SK-N-SH (cell line): Measurements from ENCODE around the gene AGBL4. TPM values are rescaled to one million over a fixed set of nuclear protein-coding genes. Genes with fewer than 3 reads are reported as not detected.

Experiments
- CTCF ChIA-PET: fragments of 300-600, 350-600 bp; formaldehyde crosslinking; extraction: SDS; loops from one replicate; lab custom pipeline; 2021; lab: Yijun Ruan, JAX
- POLR2A ChIA-PET: fragments of 350-600 bp; sonication (Branson Sonifier 250); formaldehyde crosslinking; extraction: SDS; loops from one replicate; lab custom pipeline; 2020; ENCODE audit warnings: antibody characterized with exemption, inconsistent platforms; lab: Yijun Ruan, JAX
- DNase-seq: peaks from one replicate; pipeline ENCODE4 v3.0.0; 2012
- H2AFZ ChIP-seq: fragments of 200-600 bp; sonication (generic); 2 replicates; pipeline ENCODE4 v1.8.1; 2016; ENCODE audit warnings: antibody characterized with exemption, mild to moderate bottlenecking, low read depth
- H3F3A ChIP-seq: fragments of 200-600 bp; sonication (generic); replicated peaks from 2 replicates; pipeline ENCODE3; 2016; ENCODE audit warnings: antibody characterized with exemption, mild to moderate bottlenecking; ENCODE audit not compliant: insufficient read depth
- H3K27ac ChIP-seq, 2 experiments: fragments of 200-500 bp in 1 of 2; fragments of 200-600 bp in 1 of 2; sonication (Bioruptor generic) in 1 of 2; sonication (generic), shearing (Covaris generic) in 1 of 2; 2 replicates each; pipeline versions ENCODE4 v1.5.1 to v1.6.1; 2014 to 2016; ENCODE audit warnings: low read depth in 2 of 2, inconsistent platforms in 1 of 2, low read length in 1 of 2, mild to moderate bottlenecking in 1 of 2, mixed read lengths in 1 of 2
- H3K27me3 ChIP-seq: fragments of 200-600 bp; sonication (generic), shearing (Covaris generic); 2 replicates; pipeline ENCODE4 v1.6.1; 2016; ENCODE audit warnings: mixed run types; ENCODE audit not compliant: insufficient read depth
- H3K36me3 ChIP-seq, 2 experiments: fragments of 200-500 bp in 1 of 2; fragments of 200-600 bp in 1 of 2; sonication (Bioruptor generic) in 1 of 2; sonication (generic) in 1 of 2; replicated peaks in 1 of 2; 2 replicates each; pipeline versions ENCODE3 to v1.5.1; 2014 to 2016; ENCODE audit warnings: low read length in 1 of 2, mild to moderate bottlenecking in 1 of 2; ENCODE audit not compliant: insufficient read depth in 2 of 2, control insufficient read depth in 1 of 2
- H3K4me1 ChIP-seq, 2 experiments: fragments of 200-500 bp in 1 of 2; fragments of 200-600 bp in 1 of 2; sonication (Bioruptor generic) in 1 of 2; sonication (generic), shearing (Covaris generic) in 1 of 2; 2 replicates each; pipeline versions ENCODE4 v1.5.1 to v1.6.1; 2014 to 2016; ENCODE audit warnings: low read depth in 1 of 2, low read length in 1 of 2, mixed run types in 1 of 2; ENCODE audit not compliant: insufficient read depth in 2 of 2, control insufficient read depth in 1 of 2
- H3K4me2 ChIP-seq: fragments of 200-600 bp; sonication (generic), shearing (Covaris generic); 2 replicates; pipeline ENCODE4 v1.6.1; 2017; ENCODE audit warnings: mixed run types
- H3K4me3 ChIP-seq, 2 experiments: fragments of 200-500 bp in 1 of 2; fragments of 200-600 bp in 1 of 2; sonication (Bioruptor generic) in 1 of 2; sonication (generic), shearing (Covaris generic) in 1 of 2; 2 replicates each; pipeline versions ENCODE4 v1.5.1 to v1.8.1; 2014 to 2016; ENCODE audit warnings: low read depth in 2 of 2, inconsistent platforms in 1 of 2, low read length in 1 of 2, mild to moderate bottlenecking in 1 of 2, mixed read lengths in 1 of 2, moderate library complexity in 1 of 2
- H3K79me2 ChIP-seq: fragments of 200-600 bp; sonication (generic); 2 replicates; pipeline ENCODE4 v1.8.1; 2017; ENCODE audit warnings: mild to moderate bottlenecking; ENCODE audit not compliant: insufficient read depth
- H3K9ac ChIP-seq: fragments of 200-600 bp; sonication (generic); 2 replicates; pipeline ENCODE4 v1.6.1; 2017; ENCODE audit warnings: mixed run types
- H3K9me2 ChIP-seq: fragments of 200-600 bp; sonication (generic); 2 replicates; pipeline ENCODE4 v1.6.1; 2017; ENCODE audit warnings: mixed run types
- H3K9me3 ChIP-seq: fragments of 200-600 bp; sonication (generic); 2 replicates; pipeline ENCODE4 v1.6.1; 2017; ENCODE audit warnings: mixed run types, mild to moderate bottlenecking, moderate library complexity
- H4K20me1 ChIP-seq: fragments of 200-600 bp; sonication (generic); 2 replicates; pipeline ENCODE4 v1.6.1; 2017; ENCODE audit warnings: mild to moderate bottlenecking, mixed run types; ENCODE audit not compliant: insufficient read depth
- CHD2 ChIP-seq: fragments of 150-350 bp; IDR thresholded peaks from 2 replicates; pipeline ENCODE4 v1.6.1; 2018; ENCODE audit warnings: low read length; ENCODE audit not compliant: partially characterized antibody
- ELF1 ChIP-seq: IDR thresholded peaks from 2 replicates; pipeline ENCODE4 v1.4.0; 2012
- EZH2phosphoT487 ChIP-seq: fragments of 200-600 bp; sonication (generic); IDR thresholded peaks from 2 replicates; pipeline ENCODE4 v1.6.1; 2017; ENCODE audit warnings: low read depth, mixed run types, mild to moderate bottlenecking, antibody characterized with exemption, moderate library complexity, borderline replicate concordance
- GABPA ChIP-seq: IDR thresholded peaks from 2 replicates; pipeline ENCODE4 v1.4.0; 2012; ENCODE audit warnings: low read depth, mild to moderate bottlenecking
- GATA2 ChIP-seq: sonication (generic); formaldehyde crosslinking; IDR thresholded peaks from 2 replicates; pipeline ENCODE4 v1.5.0; 2020; ENCODE audit warnings: mild to moderate bottlenecking, missing genetic modification reagents
- JUND ChIP-seq: IDR thresholded peaks from 2 replicates; pipeline ENCODE4 v1.4.0; 2012
- NFIC ChIP-seq: IDR thresholded peaks from 2 replicates; pipeline ENCODE4 v1.4.0; 2012; ENCODE audit warnings: borderline replicate concordance
- NRF1 ChIP-seq: IDR thresholded peaks from 2 replicates; pipeline ENCODE4 v1.6.1; 2012; ENCODE audit warnings: low read depth, mild to moderate bottlenecking, low read length
- POLR2AphosphoS5 ChIP-seq: IDR thresholded peaks from 2 replicates; pipeline ENCODE4 v1.6.1; 2012; ENCODE audit warnings: low read depth, low read length
- RAD21 ChIP-seq: IDR thresholded peaks from 2 replicates; pipeline ENCODE4 v1.6.1; 2012; ENCODE audit warnings: mild to moderate bottlenecking, low read length
- REST ChIP-seq: IDR thresholded peaks from 2 replicates; pipeline ENCODE4 v1.6.1; 2012; ENCODE audit warnings: mild to moderate bottlenecking, low read depth, low read length, moderate library complexity
- RFX5 ChIP-seq: IDR thresholded peaks from 2 replicates; pipeline ENCODE4 v1.6.1; 2012; ENCODE audit warnings: mild to moderate bottlenecking, improper control_type of control experiment, low read length
- RXRA ChIP-seq: IDR thresholded peaks from 2 replicates; pipeline ENCODE4 v1.4.0; 2012; ENCODE audit warnings: low read depth, mild to moderate bottlenecking, borderline replicate concordance
- TCF12 ChIP-seq: IDR thresholded peaks from 2 replicates; pipeline ENCODE4 v1.4.0; 2012
- TEAD4 ChIP-seq: IDR thresholded peaks from 2 replicates; pipeline ENCODE4 v1.4.0; 2012; ENCODE audit warnings: mild to moderate bottlenecking, borderline replicate concordance; ENCODE audit not compliant: insufficient read depth
- USF1 ChIP-seq: IDR thresholded peaks from 2 replicates; pipeline ENCODE4 v1.4.0; 2012; ENCODE audit warnings: low read depth, borderline replicate concordance
- WGBS: methylation state at CpG from one replicate; pipeline ENCODE4 v1.1.6; 2017; ENCODE audit warnings: low lambda C conversion rate; 5-methylcytosine and 5-hydroxymethylcytosine counted together
- polyA plus RNA-seq, 3 experiments: library from polyadenylated mRNA; depleted of rRNA; stranded (reverse); fragments of >200 nt; gene quantifications; 2 replicates each; pipeline ENCODE4 v1.2.3, GENCODE V29; 2012
- TF ChIP-seq, protein P1 (sequence below): IDR thresholded peaks from 2 replicates; pipeline ENCODE4 v1.4.0; 2012; ENCODE audit warnings: low read depth, borderline replicate concordance

Gene AGBL4
- polyA plus RNA-seq, 1 of the 3 experiments (the other 2 are of a cell fraction), result 0.07 TPM

DNA sequence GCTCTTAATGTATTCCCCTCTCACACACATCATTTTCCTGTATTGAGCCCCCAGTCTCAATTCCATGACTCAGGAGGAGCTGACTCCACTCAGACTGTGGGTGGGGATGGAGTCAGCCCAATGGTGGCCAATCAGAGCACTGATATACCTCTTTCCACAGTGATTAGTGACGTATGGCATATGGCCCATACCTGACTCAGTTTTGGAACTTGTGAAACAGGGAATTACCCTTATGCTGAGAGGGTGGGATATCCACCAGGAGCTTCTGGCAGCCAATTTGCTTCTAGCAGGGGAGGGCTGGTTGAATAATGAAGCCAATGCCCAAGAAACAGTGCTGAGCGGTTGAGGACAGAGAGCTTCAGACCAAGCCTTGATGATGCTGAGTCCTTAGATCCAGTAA is 1465.4 kb downstream of the AGBL4 start:
- TF ChIP-seq EZH2phosphoT487 (no peak), GATA2 (CRISPR knock-in tag) (no peak), TCF12 (no peak), GABPA (no peak)
- TF ChIP-seq, protein P1, sequence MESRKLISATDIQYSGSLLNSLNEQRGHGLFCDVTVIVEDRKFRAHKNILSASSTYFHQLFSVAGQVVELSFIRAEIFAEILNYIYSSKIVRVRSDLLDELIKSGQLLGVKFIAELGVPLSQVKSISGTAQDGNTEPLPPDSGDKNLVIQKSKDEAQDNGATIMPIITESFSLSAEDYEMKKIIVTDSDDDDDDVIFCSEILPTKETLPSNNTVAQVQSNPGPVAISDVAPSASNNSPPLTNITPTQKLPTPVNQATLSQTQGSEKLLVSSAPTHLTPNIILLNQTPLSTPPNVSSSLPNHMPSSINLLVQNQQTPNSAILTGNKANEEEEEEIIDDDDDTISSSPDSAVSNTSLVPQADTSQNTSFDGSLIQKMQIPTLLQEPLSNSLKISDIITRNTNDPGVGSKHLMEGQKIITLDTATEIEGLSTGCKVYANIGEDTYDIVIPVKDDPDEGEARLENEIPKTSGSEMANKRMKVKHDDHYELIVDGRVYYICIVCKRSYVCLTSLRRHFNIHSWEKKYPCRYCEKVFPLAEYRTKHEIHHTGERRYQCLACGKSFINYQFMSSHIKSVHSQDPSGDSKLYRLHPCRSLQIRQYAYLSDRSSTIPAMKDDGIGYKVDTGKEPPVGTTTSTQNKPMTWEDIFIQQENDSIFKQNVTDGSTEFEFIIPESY, result no peak
- Histone ChIP-seq H3K27me3 (no peaks in the 10 kb centered on the region), H3K36me3 (no peaks in the 10 kb centered on the region), H4K20me1 (no peaks in the 10 kb centered on the region), H3K9me3 (no peaks in the 10 kb centered on the region), H3K79me2 (no peaks in the 10 kb centered on the region), H3K9ac (no peak overlapping the region), H2AFZ (no peak overlapping the region), H3K4me3 (no peak overlapping the region), H3K4me1 (no peaks in the 10 kb centered on the region), H3K4me2 (no peak overlapping the region), H3K27ac (no peak overlapping the region), H3F3A (no peaks in the 10 kb centered on the region), H3K9me2 (no peaks in the 10 kb centered on the region)
- no peak for DNase-seq
- 59% methylated on average over 2 of the region's 2 CpGs for WGBS
- ChIA-PET POLR2A (no interaction called here), CTCF (interaction anchor here (1.1 to 1.5 kb wide), 3 partner anchors 14 to 138 kb away, joined by 3 to 12 read pairs (median 4); no protein-coding TSS in a partner anchor)

GRCh38 chr1:48556186-48556850 is 1467.4 kb downstream of the AGBL4 start:
- DNase-seq, result no peak
- H3K79me2 ChIP-seq, result no peaks in the 10 kb centered on the region
- no peaks in the 10 kb centered on the region for H4K20me1 ChIP-seq
- no peaks in the 10 kb centered on the region for H3K27me3 ChIP-seq
- H3K9ac ChIP-seq, result no peak overlapping the region
- H3K36me3 ChIP-seq, result no peaks in the 10 kb centered on the region
- WGBS, result 65% methylated on average over 5 of the region's 5 CpGs
- no peak overlapping the region for H3K4me2 ChIP-seq
- H3F3A ChIP-seq, result no peaks in the 10 kb centered on the region
- no peaks in the 10 kb centered on the region for H3K9me2 ChIP-seq
- no peak overlapping the region for H3K4me3 ChIP-seq
- no peaks in the 10 kb centered on the region for H3K9me3 ChIP-seq
- POLR2A ChIA-PET, result no interaction called here
- H3K4me1 ChIP-seq, result no peaks in the 10 kb centered on the region
- no peak for TF ChIP-seq TEAD4
- TF ChIP-seq, all 33 proteins: peak for 0
- CTCF ChIA-PET, result interaction anchor here (2.5 kb wide), 1 partner anchor 17 kb away, joined by 8 read pairs; no protein-coding TSS in a partner anchor
- Histone ChIP-seq H2AFZ (no peak overlapping the region), H3K27ac (no peak overlapping the region)

DNA sequence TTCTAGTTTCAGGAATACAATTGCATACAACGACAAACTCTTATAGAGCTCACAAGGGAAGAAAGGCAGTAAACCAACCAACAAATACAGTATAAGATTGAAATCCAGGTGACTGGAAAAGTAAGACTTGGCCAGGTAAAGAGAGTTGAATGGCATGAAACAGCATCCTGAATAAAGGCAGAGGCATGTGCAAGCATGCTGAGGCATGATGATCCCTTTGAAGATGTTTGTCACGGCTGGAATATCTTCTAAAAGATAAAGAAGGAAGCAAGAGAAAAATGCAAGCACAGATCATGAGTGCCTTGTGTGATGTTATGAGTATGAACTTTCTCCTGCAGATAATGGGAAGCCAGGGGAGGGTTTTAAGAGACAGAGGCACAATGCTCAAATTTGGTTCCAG is 1468.5 kb downstream of the AGBL4 start:
- H3F3A ChIP-seq, result no peaks in the 10 kb centered on the region
- H3K9me3 ChIP-seq, result no peaks in the 10 kb centered on the region
- no peaks in the 10 kb centered on the region for H3K79me2 ChIP-seq
- no peaks in the 10 kb centered on the region for H3K4me1 ChIP-seq
- no peak overlapping the region for H3K4me3 ChIP-seq
- H2AFZ ChIP-seq, result no peak overlapping the region
- H3K27me3 ChIP-seq, result no peaks in the 10 kb centered on the region
- WGBS, result 28% methylated on average over 2 of the region's 2 CpGs
- ChIA-PET POLR2A (no interaction called here), CTCF (interaction anchor here (0.6 to 2.5 kb wide), 2 partner anchors 18 to 121 kb away, joined by 3 to 8 read pairs; no protein-coding TSS in a partner anchor)
- no peak overlapping the region for H3K27ac ChIP-seq
- H3K9ac ChIP-seq, result no peak overlapping the region
- DNase-seq, result no peak
- H3K4me2 ChIP-seq, result no peak overlapping the region
- H3K36me3 ChIP-seq, result no peaks in the 10 kb centered on the region
- H3K9me2 ChIP-seq, result no peaks in the 10 kb centered on the region
- H4K20me1 ChIP-seq, result no peaks in the 10 kb centered on the region
- TF ChIP-seq USF1 (no peak), NFIC (no peak), NRF1 (no peak), RXRA (no peak), JUND (no peak), REST (no peak), RFX5 (no peak), TCF12 (no peak), POLR2AphosphoS5 (no peak), ELF1 (no peak), RAD21 (no peak), CHD2 (no peak)
